ENCODE results near the gene PPP1R14C.
A peak's percentile ranks its signal among the peaks of the same experiment; 100 is the strongest.

PPP1R14C gene

DNA sequence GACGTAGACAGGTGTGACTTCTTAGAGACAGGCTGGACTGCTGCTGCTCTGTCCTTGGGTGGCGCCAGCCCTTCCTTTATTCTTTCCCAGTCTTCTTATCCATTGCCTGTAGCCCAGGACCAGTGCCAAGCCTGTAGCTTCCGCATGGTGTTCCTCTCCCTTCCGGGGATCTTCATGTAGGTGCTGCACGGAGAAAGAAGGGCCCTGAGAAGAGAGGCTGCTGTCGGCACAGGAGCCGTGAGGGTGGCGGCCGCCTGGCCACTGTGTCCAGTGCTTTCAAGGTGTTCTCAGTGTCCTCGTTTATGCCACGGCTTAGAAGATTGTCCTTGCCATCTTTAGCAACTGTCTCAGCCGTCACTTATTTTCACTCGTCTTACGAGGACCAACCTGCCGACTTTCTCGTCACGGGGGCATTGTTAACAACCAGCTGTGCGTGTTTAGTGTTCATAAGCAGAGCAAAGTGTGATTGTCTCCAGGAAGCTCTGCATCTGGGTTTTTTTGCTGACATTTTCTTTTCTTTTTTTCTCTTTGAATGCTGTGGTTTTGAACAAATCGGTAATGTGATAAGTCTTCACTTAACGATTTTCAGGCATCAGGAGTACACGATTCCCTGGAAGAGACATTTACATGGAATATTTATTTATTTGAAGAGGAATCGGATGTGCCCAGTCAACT, 61.2 kb downstream of the PPP1R14C start:
- TF ChIP-seq, protein P1, sequence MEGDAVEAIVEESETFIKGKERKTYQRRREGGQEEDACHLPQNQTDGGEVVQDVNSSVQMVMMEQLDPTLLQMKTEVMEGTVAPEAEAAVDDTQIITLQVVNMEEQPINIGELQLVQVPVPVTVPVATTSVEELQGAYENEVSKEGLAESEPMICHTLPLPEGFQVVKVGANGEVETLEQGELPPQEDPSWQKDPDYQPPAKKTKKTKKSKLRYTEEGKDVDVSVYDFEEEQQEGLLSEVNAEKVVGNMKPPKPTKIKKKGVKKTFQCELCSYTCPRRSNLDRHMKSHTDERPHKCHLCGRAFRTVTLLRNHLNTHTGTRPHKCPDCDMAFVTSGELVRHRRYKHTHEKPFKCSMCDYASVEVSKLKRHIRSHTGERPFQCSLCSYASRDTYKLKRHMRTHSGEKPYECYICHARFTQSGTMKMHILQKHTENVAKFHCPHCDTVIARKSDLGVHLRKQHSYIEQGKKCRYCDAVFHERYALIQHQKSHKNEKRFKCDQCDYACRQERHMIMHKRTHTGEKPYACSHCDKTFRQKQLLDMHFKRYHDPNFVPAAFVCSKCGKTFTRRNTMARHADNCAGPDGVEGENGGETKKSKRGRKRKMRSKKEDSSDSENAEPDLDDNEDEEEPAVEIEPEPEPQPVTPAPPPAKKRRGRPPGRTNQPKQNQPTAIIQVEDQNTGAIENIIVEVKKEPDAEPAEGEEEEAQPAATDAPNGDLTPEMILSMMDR (IDR thresholded peaks at IDR 0.05; ENCODE audit: low read length, missing control alignments), result no peak
- DNase-seq (ENCODE audit: low read depth), result no peak
- no peak overlapping the region for H3K4me3 ChIP-seq (replicated peaks; ENCODE audit: low read depth, low read length)

DNA sequence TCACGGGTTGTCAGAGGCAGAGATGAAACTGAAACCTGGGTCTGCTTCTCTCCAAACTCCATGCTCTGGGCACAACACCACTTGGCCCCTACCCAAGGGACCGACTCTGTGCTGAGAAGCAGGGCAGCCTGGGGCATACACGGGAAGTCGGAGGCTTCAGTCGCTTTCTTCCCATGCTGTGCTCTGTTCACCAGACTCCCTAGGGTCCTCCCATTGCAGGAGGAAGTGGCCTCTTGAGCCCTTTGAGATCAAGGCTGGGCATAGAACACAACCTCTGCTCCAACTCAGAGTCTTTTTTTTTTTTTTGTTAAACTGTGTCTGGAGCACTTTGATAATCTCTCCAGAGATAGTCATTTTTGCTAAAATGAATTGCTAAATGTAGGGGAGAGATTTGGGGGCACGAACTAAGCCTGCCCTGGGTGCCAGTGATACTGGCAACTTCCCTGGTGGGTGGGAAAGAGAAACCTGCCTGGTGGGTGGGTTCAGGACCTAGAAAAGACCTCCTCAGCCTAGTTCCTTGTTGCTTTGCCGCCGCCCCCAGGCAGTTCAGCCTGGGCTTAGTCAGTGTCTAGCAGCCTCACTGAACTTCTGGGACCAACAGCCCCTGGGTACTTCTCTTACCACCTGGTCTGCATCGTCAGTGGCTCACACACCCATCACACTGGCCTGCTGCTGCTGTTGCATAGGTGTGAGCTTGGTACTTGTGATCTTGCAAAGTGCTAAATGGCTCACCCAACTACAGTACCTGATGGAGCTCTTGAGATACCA, 62.0 kb downstream of the PPP1R14C start:
- no peak overlapping the region for H3K4me3 ChIP-seq (replicated peaks; ENCODE audit: low read depth, low read length)
- DNase-seq (ENCODE audit: low read depth), result no peak
- TF ChIP-seq, protein P1 (IDR thresholded peaks at IDR 0.05; ENCODE audit: low read length, missing control alignments), result no peak

DNA sequence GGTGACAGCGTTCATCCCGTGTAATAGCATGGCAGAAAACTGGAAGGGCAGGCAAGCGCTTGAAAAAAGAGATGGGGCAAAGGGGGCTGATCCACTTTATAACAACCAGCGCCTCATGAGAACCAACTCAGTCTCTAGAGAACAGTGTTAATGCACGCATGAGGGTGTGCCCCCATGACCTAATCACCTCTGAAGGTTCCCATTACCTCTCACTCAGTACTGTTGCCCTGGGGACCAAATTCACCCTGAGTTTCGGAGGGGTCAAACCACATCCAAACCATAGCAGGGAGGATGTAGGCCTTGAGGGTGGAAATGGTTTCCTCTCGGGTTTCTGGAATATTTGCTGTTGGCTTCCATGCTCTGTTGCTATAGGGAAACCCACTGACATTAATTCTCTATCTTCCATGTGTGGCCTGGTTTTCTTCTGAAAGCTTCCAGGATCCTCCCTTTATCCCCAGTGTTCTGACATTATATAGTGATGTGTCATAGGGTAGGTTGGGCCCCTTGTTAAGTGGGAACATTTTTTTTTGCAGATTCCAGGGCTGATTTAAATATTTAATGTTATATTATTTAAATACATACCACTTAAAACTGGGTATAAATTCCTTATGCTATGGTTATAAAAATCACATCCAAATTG, 65.2 kb downstream of the PPP1R14C start:
- DNase-seq (ENCODE audit: low read depth), result peak; percentile 5
- TF ChIP-seq, protein P1 (IDR thresholded peaks at IDR 0.05; ENCODE audit: low read length, missing control alignments), result no peak
- H3K4me3 ChIP-seq (replicated peaks; ENCODE audit: low read depth, low read length), result no peak overlapping the region

DNA sequence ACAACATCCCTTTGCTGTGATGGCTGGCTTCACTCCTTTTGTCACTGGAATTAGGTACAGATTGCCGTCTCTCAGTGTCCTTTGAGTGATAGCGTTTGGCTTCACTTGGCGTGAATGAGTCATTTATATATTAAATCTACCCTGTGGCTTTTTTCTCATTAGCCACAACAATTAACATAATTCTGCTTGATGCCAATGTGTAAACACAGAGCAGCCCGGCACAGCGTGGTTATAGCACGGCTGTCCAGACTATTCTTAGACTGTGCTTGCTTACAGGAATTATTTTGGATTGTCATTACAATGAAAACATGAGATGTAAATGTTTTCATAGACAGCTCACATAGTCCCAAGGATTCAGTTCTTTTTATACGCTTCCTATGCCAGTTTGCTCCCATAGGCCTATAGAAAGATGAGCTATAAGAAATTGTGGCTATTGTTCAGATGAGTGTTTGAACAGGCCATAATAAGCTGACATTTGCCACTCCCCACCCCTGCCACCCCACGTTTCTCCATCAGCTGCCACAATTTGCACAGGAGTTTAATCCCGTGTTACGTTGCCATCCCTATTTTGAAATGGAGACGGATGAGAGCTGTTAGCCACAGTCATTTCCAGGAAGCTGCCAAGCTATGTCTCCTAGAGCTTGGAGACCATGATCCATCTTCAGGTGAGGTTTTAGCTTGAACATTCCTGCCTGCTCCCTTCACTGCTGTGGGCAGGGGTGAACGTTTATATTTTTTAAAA, 65.9 kb downstream of the PPP1R14C start:
- no peak overlapping the region for H3K4me3 ChIP-seq (replicated peaks; ENCODE audit: low read depth, low read length)
- TF ChIP-seq, protein P1 (IDR thresholded peaks at IDR 0.05; ENCODE audit: low read length, missing control alignments), result no peak
- no peak for DNase-seq (ENCODE audit: low read depth)

DNA sequence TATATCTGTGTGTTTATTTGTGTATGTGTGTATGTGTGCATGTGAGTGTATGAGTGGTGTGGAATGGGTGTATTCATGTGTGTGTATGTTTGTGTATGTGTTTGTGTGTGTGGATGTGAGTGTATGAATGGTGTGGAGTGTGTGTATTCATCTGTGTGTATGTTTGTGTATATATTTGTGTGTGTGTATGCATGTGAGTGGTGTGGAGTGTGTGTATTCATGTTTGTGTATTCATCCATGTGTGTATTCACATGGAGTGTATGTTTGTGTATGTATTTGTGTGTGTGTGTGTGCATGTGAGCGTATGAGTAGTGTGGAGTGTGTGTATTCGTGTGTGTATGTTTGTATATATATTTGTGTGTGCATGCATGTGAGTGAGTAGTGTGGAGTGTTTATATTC, 66.6 kb downstream of the PPP1R14C start:
- no peak overlapping the region for H3K4me3 ChIP-seq (replicated peaks; ENCODE audit: low read depth, low read length)
- TF ChIP-seq, protein P1 (IDR thresholded peaks at IDR 0.05; ENCODE audit: low read length, missing control alignments), result no peak
- no peak for DNase-seq (ENCODE audit: low read depth)

DNA sequence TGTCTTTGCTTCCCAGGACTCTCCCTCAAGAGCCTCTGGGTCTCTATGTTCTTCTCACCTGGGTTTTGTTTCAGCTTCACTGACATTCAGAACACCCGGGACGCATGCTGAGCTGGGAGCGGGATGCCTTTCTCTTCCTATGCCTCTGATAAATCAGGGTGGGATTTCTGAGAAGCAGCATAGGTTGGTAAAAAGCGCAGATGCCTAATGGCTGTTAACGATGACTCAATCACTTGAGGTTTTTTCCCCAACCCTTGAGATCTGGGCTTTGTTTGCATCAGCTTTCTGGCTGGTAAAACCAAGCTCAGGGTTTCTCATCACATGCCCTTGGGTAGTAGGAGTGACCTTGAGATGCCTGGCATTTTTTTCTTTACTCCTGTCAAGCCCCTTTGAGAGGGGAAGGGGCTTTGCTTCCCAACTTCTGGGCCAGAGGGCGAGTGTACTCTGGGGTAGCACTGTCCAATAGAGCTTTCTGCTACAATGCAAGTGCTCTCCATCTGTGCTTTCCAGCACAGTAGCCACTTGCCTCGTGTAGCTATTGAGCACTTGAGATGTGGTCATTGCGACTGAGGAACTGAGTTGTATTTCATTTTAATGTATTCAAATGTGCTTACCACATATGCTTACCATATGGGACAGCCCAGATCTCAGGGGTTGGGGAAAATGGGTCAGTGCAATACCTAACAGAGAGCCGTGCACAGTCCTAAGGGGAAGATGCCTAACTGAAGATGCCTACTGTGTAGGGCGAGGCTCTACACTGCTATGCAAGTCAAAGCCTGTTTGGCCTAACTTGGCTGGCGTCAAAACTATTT, 69.1 kb downstream of the PPP1R14C start:
- no peak overlapping the region for H3K4me3 ChIP-seq (replicated peaks; ENCODE audit: low read depth, low read length)
- no peak for DNase-seq (ENCODE audit: low read depth)
- TF ChIP-seq, protein P1 (IDR thresholded peaks at IDR 0.05; ENCODE audit: low read length, missing control alignments), result no peak

All from fibroblast of pulmonary artery (primary cell).